ENCODE measurements around the gene DNAH11.

DNA sequence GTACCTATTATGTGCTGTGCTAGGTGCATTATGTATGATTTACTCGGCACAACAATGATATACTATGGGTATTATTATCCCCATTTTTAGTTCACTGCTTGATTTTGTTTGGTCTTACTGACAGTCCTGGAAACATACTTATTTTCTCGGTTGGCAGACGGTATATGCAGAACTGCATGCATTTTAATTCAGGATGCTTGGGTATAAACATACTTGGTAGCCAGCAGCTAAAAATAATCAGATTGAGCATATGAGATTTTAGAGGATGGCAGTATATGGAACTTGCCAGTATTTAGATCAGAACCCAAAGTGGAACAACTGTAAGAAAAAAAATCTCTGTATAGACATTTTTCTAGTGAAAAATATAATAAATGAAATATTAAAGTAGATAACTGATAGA is 163.3 kb downstream of the DNAH11 start:
- TF ChIP-seq ESRRA (IDR thresholded peaks at IDR 0.05; ENCODE audit: borderline replicate concordance, low read depth) (no peak), MAZ (CRISPR knock-in tag; conservative IDR thresholded peaks at IDR 0.05 in 1 of 2, IDR thresholded peaks at IDR 0.05 in 1 of 2) (no peak), ZC3H8 (IDR thresholded peaks at IDR 0.05) (no peak), CCAR2 (IDR thresholded peaks at IDR 0.05; ENCODE audit: low read depth, low read length) (no peak), ATF7 (IDR thresholded peaks at IDR 0.05) (no peak), FOSL1 (tag; conservative IDR thresholded peaks at IDR 0.05) (no peak)
- TF ChIP-seq, protein P1, sequence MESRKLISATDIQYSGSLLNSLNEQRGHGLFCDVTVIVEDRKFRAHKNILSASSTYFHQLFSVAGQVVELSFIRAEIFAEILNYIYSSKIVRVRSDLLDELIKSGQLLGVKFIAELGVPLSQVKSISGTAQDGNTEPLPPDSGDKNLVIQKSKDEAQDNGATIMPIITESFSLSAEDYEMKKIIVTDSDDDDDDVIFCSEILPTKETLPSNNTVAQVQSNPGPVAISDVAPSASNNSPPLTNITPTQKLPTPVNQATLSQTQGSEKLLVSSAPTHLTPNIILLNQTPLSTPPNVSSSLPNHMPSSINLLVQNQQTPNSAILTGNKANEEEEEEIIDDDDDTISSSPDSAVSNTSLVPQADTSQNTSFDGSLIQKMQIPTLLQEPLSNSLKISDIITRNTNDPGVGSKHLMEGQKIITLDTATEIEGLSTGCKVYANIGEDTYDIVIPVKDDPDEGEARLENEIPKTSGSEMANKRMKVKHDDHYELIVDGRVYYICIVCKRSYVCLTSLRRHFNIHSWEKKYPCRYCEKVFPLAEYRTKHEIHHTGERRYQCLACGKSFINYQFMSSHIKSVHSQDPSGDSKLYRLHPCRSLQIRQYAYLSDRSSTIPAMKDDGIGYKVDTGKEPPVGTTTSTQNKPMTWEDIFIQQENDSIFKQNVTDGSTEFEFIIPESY (CRISPR knock-in tag; IDR thresholded peaks at IDR 0.05) = no peak
- TF ChIP-seq, protein P2, sequence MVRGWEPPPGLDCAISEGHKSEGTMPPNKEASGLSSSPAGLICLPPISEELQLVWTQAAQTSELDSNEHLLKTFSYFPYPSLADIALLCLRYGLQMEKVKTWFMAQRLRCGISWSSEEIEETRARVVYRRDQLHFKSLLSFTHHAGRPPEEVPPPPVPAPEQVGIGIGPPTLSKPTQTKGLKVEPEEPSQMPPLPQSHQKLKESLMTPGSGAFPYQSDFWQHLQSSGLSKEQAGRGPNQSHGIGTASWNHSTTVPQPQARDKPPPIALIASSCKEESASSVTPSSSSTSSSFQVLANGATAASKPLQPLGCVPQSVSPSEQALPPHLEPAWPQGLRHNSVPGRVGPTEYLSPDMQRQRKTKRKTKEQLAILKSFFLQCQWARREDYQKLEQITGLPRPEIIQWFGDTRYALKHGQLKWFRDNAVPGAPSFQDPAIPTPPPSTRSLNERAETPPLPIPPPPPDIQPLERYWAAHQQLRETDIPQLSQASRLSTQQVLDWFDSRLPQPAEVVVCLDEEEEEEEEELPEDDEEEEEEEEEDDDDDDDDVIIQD (CRISPR knock-in tag; IDR thresholded peaks at IDR 0.05) = no peak

Data from K562 (cell line).